ENCODE data around the gene KRT72. TPM values are rescaled to one million over a fixed set of nuclear protein-coding genes. Genes with fewer than 3 reads are reported as not detected.
A peak's percentile ranks its signal among the peaks of the same experiment; 100 is the strongest.

The KRT72 gene
- total RNA-seq, 2 experiments from 2014 or later: 0.65 to 0.67 TPM

GRCh38 chr12:52577316-52577715 lies 23.9 kb downstream of the KRT72 start:
- Mint-ChIP-seq H3K4me3 (no peak overlapping the region), H3K4me1 (peaks cover 5% of the 10 kb centered on the region), H3K27me3 (peaks cover 13% of the 10 kb centered on the region), H3K27ac (no peak overlapping the region), H3K36me3 (no peaks in the 10 kb centered on the region), H3K9me3 (no peaks in the 10 kb centered on the region)
- POLR2A ChIA-PET: no interaction called here
- DNase-seq (no peak), ATAC-seq (ENCODE audit: low read depth) (no peak)

- H3K4me3 Mint-ChIP-seq: no peak overlapping the region
- DNase-seq (no peak), ATAC-seq (ENCODE audit: low read depth) (no peak)
- H3K4me1 Mint-ChIP-seq: peaks cover 5% of the 10 kb centered on the region
- peaks cover 10% of the 10 kb centered on the region for H3K27me3 Mint-ChIP-seq
- H3K36me3 Mint-ChIP-seq: no peaks in the 10 kb centered on the region
- H3K9me3 Mint-ChIP-seq: no peaks in the 10 kb centered on the region
- H3K27ac Mint-ChIP-seq: no peak overlapping the region
- POLR2A ChIA-PET: no interaction called here
These were observed 25.3 kb downstream of the KRT72 start for GRCh38 chr12:52575948-52576347.

- Mint-ChIP-seq H3K4me1 (peaks cover 3% of the 10 kb centered on the region), H3K4me3 (no peak overlapping the region)
These were observed 26.0 kb downstream of the KRT72 start for GRCh38 chr12:52575256-52575655.

GRCh38 chr12:52573743-52574142 lies 27.5 kb downstream of the KRT72 start, which contains the start of gene KRT74:
Gene KRT74 (minus strand): TSS chr12:52573843. CDS start chr12:52573777, 66 bp downstream.
- no peak for DNase-seq

More at GRCh38 chr12:52575256-52575655, 26.0 kb downstream of the KRT72 start:
- H3K9me3 Mint-ChIP-seq: no peaks in the 10 kb centered on the region
- no peaks in the 10 kb centered on the region for H3K36me3 Mint-ChIP-seq
- DNase-seq: peak; percentile 10
- POLR2A ChIA-PET: no interaction called here
- H3K27me3 Mint-ChIP-seq: peaks cover 10% of the 10 kb centered on the region
- no peak overlapping the region for H3K27ac Mint-ChIP-seq
- no peak for ATAC-seq (ENCODE audit: low read depth)

GRCh38 chr12:52573306-52573705 lies 28.0 kb downstream of the KRT72 start:
- Mint-ChIP-seq H3K4me3 (no peak overlapping the region), H3K27me3 (peaks cover 4% of the 10 kb centered on the region), H3K27ac (no peak overlapping the region), H3K9me3 (no peaks in the 10 kb centered on the region), H3K4me1 (peaks cover 3% of the 10 kb centered on the region), H3K36me3 (no peaks in the 10 kb centered on the region)
- DNase-seq (peak; percentile 23), ATAC-seq (ENCODE audit: low read depth) (no peak)
- POLR2A ChIA-PET: no interaction called here

More at GRCh38 chr12:52573743-52574142, 27.5 kb downstream of the KRT72 start, which contains the start of gene KRT74:
- H3K4me3 Mint-ChIP-seq: no peak within 1 kb of the TSS
- H3K4me1 Mint-ChIP-seq: peaks cover 3% of the 10 kb centered on the region
- POLR2A ChIA-PET: no interaction called here
- no peaks in the 10 kb centered on the region for H3K36me3 Mint-ChIP-seq
- no peak within 1 kb of the TSS for H3K27ac Mint-ChIP-seq
- H3K27me3 Mint-ChIP-seq: peaks cover 4% of the 10 kb centered on the region
- no peak for ATAC-seq (ENCODE audit: low read depth)
- no peaks in the 10 kb centered on the region for H3K9me3 Mint-ChIP-seq

GRCh38 chr12:52570511-52570910 lies 30.8 kb downstream of the KRT72 start:
- ATAC-seq (ENCODE audit: low read depth) (no peak), DNase-seq (no peak)
- H3K36me3 Mint-ChIP-seq: no peaks in the 10 kb centered on the region
- no peak overlapping the region for H3K27ac Mint-ChIP-seq
- POLR2A ChIA-PET: no interaction called here
- H3K4me3 Mint-ChIP-seq: no peak overlapping the region
- no peaks in the 10 kb centered on the region for H3K9me3 Mint-ChIP-seq
- H3K4me1 Mint-ChIP-seq: peaks cover 3% of the 10 kb centered on the region
- H3K27me3 Mint-ChIP-seq: peaks cover 7% of the 10 kb centered on the region

GRCh38 chr12:52568111-52568510 lies 33.2 kb downstream of the KRT72 start:
- Mint-ChIP-seq H3K4me1 (no peaks in the 10 kb centered on the region), H3K27ac (no peak overlapping the region), H3K9me3 (no peaks in the 10 kb centered on the region), H3K27me3 (peaks cover 13% of the 10 kb centered on the region), H3K36me3 (no peaks in the 10 kb centered on the region), H3K4me3 (no peak overlapping the region)
- POLR2A ChIA-PET: no interaction called here
- DNase-seq: no peak
- no peak for ATAC-seq (ENCODE audit: low read depth)

- ATAC-seq (ENCODE audit: low read depth) (no peak), DNase-seq (no peak)
- peaks cover 21% of the 10 kb centered on the region for H3K27me3 Mint-ChIP-seq
- no peaks in the 10 kb centered on the region for H3K9me3 Mint-ChIP-seq
- no peak overlapping the region for H3K27ac Mint-ChIP-seq
- H3K36me3 Mint-ChIP-seq: no peaks in the 10 kb centered on the region
- POLR2A ChIA-PET: no interaction called here
- H3K4me3 Mint-ChIP-seq: no peak overlapping the region
- H3K4me1 Mint-ChIP-seq: no peaks in the 10 kb centered on the region
These were observed 34.4 kb downstream of the KRT72 start for GRCh38 chr12:52566847-52567291.

- Mint-ChIP-seq H3K4me1 (no peaks in the 10 kb centered on the region), H3K27me3 (peaks cover 31% of the 10 kb centered on the region), H3K36me3 (no peaks in the 10 kb centered on the region), H3K9me3 (no peaks in the 10 kb centered on the region), H3K27ac (no peak overlapping the region), H3K4me3 (no peak overlapping the region)
- ATAC-seq (ENCODE audit: low read depth): no peak
- POLR2A ChIA-PET: no interaction called here
- no peak for DNase-seq
These were observed 36.7 kb downstream of the KRT72 start for GRCh38 chr12:52564582-52564981.

GRCh38 chr12:52561880-52562449 lies 39.3 kb downstream of the KRT72 start:
- Mint-ChIP-seq H3K36me3 (no peaks in the 10 kb centered on the region), H3K27ac (no peak overlapping the region), H3K27me3 (peaks cover 31% of the 10 kb centered on the region), H3K4me3 (no peak overlapping the region), H3K9me3 (no peaks in the 10 kb centered on the region), H3K4me1 (no peaks in the 10 kb centered on the region)
- POLR2A ChIA-PET: no interaction called here
- DNase-seq (no peak), ATAC-seq (ENCODE audit: low read depth) (no peak)

GRCh38 chr12:52559979-52560378 lies 41.3 kb downstream of the KRT72 start:
- no peaks in the 10 kb centered on the region for H3K4me1 Mint-ChIP-seq
- no peaks in the 10 kb centered on the region for H3K36me3 Mint-ChIP-seq
- POLR2A ChIA-PET: no interaction called here

GRCh38 chr12:52558781-52559445 lies 42.4 kb downstream of the KRT72 start:
- peaks cover 27% of the 10 kb centered on the region for H3K27me3 Mint-ChIP-seq
- no peak overlapping the region for H3K4me3 Mint-ChIP-seq
- DNase-seq (no peak), ATAC-seq (ENCODE audit: low read depth) (no peak)
- H3K27ac Mint-ChIP-seq: no peak overlapping the region
- H3K4me1 Mint-ChIP-seq: no peaks in the 10 kb centered on the region
- no peaks in the 10 kb centered on the region for H3K9me3 Mint-ChIP-seq
- no peaks in the 10 kb centered on the region for H3K36me3 Mint-ChIP-seq
- POLR2A ChIA-PET: no interaction called here

More at GRCh38 chr12:52559979-52560378, 41.3 kb downstream of the KRT72 start:
- no peak for ATAC-seq (ENCODE audit: low read depth)
- Mint-ChIP-seq H3K27ac (no peak overlapping the region), H3K27me3 (peaks cover 28% of the 10 kb centered on the region), H3K9me3 (no peaks in the 10 kb centered on the region), H3K4me3 (no peak overlapping the region)
- DNase-seq: no peak

GRCh38 chr12:52557476-52557875 lies 43.8 kb downstream of the KRT72 start:
- Mint-ChIP-seq H3K27ac (no peak overlapping the region), H3K27me3 (peaks cover 19% of the 10 kb centered on the region), H3K4me3 (no peak overlapping the region), H3K9me3 (no peaks in the 10 kb centered on the region), H3K4me1 (no peaks in the 10 kb centered on the region), H3K36me3 (no peaks in the 10 kb centered on the region)
- ATAC-seq (ENCODE audit: low read depth) (no peak), DNase-seq (no peak)
- POLR2A ChIA-PET: no interaction called here

- H3K36me3 Mint-ChIP-seq: no peaks in the 10 kb centered on the region
- no peaks in the 10 kb centered on the region for H3K9me3 Mint-ChIP-seq
- no peak overlapping the region for H3K27ac Mint-ChIP-seq
- POLR2A ChIA-PET: no interaction called here
- ATAC-seq (ENCODE audit: low read depth) (no peak), DNase-seq (no peak)
- H3K4me1 Mint-ChIP-seq: no peaks in the 10 kb centered on the region
- peaks cover 9% of the 10 kb centered on the region for H3K27me3 Mint-ChIP-seq
- no peak overlapping the region for H3K4me3 Mint-ChIP-seq
These were observed 45.7 kb downstream of the KRT72 start for GRCh38 chr12:52555577-52555976.
